Naive B cell (primary cell): ENCODE results near the gene CHDH. TPM values are rescaled to one million over a fixed set of nuclear protein-coding genes. Genes with fewer than 3 reads are reported as not detected.

Experiments
- ATAC-seq, 2 donors: fragments of 150-1000 bp; cut with Tn5 transposase; 2 replicates each; pipeline ENCODE4 v1.10.0; 2021; ENCODE audit warnings: low read depth in 2 of 2, mild to moderate bottlenecking in 2 of 2, moderate library complexity in 2 of 2
- DNase-seq: peaks from one replicate; pipeline ENCODE4 v3.0.0; 2022
- H3K27ac Mint-ChIP-seq, 6 donors: one replicate each; pipeline ENCODE4 v1.8.0; 2020 to 2022; ENCODE audit warnings: mild to moderate bottlenecking in 6 of 6, mixed read lengths in 6 of 6, moderate library complexity in 5 of 6, inconsistent platforms in 2 of 6
- H3K27me3 Mint-ChIP-seq, 3 donors: one replicate each; pipeline ENCODE4 v1.8.0; 2021 to 2022; ENCODE audit warnings: mixed read lengths in 3 of 3, mild to moderate bottlenecking in 1 of 3
- H3K36me3 Mint-ChIP-seq, 2 donors: one replicate each; pipeline ENCODE4 v1.8.0; 2020 to 2022; ENCODE audit warnings: mixed read lengths in 2 of 2, inconsistent platforms in 1 of 2, mild to moderate bottlenecking in 1 of 2
- H3K4me1 Mint-ChIP-seq, 3 donors: one replicate each; pipeline ENCODE4 v1.8.0; 2020 to 2022; ENCODE audit warnings: mixed read lengths in 3 of 3, inconsistent platforms in 1 of 3, mild to moderate bottlenecking in 1 of 3, moderate library complexity in 1 of 3
- H3K4me3 Mint-ChIP-seq, 8 donors: one replicate each; pipeline ENCODE4 v1.8.0; 2020 to 2022; ENCODE audit warnings: mild to moderate bottlenecking in 8 of 8, mixed read lengths in 8 of 8, moderate library complexity in 8 of 8, inconsistent platforms in 2 of 8
- H3K9me3 Mint-ChIP-seq, 7 donors: one replicate each; pipeline ENCODE4 v1.8.0; 2020 to 2022; ENCODE audit warnings: mixed read lengths in 7 of 7, mild to moderate bottlenecking in 5 of 7, inconsistent platforms in 2 of 7, moderate library complexity in 1 of 7
- polyA plus RNA-seq, 6 donors: library from polyadenylated mRNA; unstranded; fragments of 300-500 nt; fragmentation: Illumina TruSeq; gene quantifications; one replicate each; pipeline ENCODE4 v1.2.3, GENCODE V29; 2021; ENCODE audit warnings: low read depth in 6 of 6

The CHDH gene
- polyA plus RNA-seq, 6 donors from 2014 or later = 0.03 to 0.07 TPM; not detected in 4

- H3K27me3 Mint-ChIP-seq = peaks cover 6 to 13% (median 10%) of the 10 kb centered on the region in 3 donors
- no peak overlapping the region for H3K4me3 Mint-ChIP-seq
- ATAC-seq = no peak
- H3K36me3 Mint-ChIP-seq = no peaks in the 10 kb centered on the region
- H3K4me1 Mint-ChIP-seq = peaks cover 0 to 10% (median 5%) of the 10 kb centered on the region in 3 donors
- H3K9me3 Mint-ChIP-seq = no peaks in the 10 kb centered on the region
- DNase-seq = no peak
- H3K27ac Mint-ChIP-seq = no peak overlapping the region
Measured at GRCh38 chr3:53776494-53777101, 69.6 kb downstream of the CHDH start.

GRCh38 chr3:53775834-53776251 is 70.4 kb downstream of the CHDH start:
- Mint-ChIP-seq H3K4me3 (no peak overlapping the region), H3K27ac (no peak overlapping the region), H3K9me3 (no peaks in the 10 kb centered on the region), H3K27me3 (peaks cover 7 to 18% (median 10%) of the 10 kb centered on the region in 3 donors), H3K36me3 (no peaks in the 10 kb centered on the region), H3K4me1 (peaks cover 0 to 10% (median 5%) of the 10 kb centered on the region in 3 donors)
- no peak for ATAC-seq
- no peak for DNase-seq

- Mint-ChIP-seq H3K9me3 (no peaks in the 10 kb centered on the region), H3K36me3 (no peaks in the 10 kb centered on the region), H3K27me3 (peaks cover 9 to 25% (median 16%) of the 10 kb centered on the region in 3 donors), H3K27ac (no peak overlapping the region), H3K4me1 (peaks cover 0 to 10% (median 5%) of the 10 kb centered on the region in 3 donors), H3K4me3 (no peak overlapping the region)
- DNase-seq (no peak), ATAC-seq (no peak)
Measured at GRCh38 chr3:53775018-53775417, 71.2 kb downstream of the CHDH start.

GRCh38 chr3:53774414-53774813 is 71.8 kb downstream of the CHDH start:
- DNase-seq (no peak), ATAC-seq (no peak)
- Mint-ChIP-seq H3K36me3 (no peaks in the 10 kb centered on the region), H3K27me3 (peaks cover 11 to 25% (median 19%) of the 10 kb centered on the region in 3 donors), H3K4me1 (peaks cover 0 to 10% (median 5%) of the 10 kb centered on the region in 3 donors), H3K9me3 (no peaks in the 10 kb centered on the region), H3K4me3 (peak overlapping the region in 1 of 8 donors; percentile 16), H3K27ac (no peak overlapping the region)

- Mint-ChIP-seq H3K4me3 (no peak overlapping the region), H3K27ac (peak overlapping the region in 2 of 6 donors; percentile 0 to 5), H3K9me3 (no peaks in the 10 kb centered on the region), H3K27me3 (peaks cover 11 to 26% (median 25%) of the 10 kb centered on the region in 3 donors), H3K36me3 (no peaks in the 10 kb centered on the region), H3K4me1 (peaks cover 0 to 10% (median 5%) of the 10 kb centered on the region in 3 donors)
- no peak for DNase-seq
- ATAC-seq = peak in 1 of 2 donors; percentile 43
Measured at GRCh38 chr3:53773611-53774368, 72.4 kb downstream of the CHDH start.

GRCh38 chr3:53773021-53773436 is 73.2 kb downstream of the CHDH start:
- DNase-seq (no peak), ATAC-seq (no peak)
- Mint-ChIP-seq H3K27ac (no peak overlapping the region), H3K27me3 (peaks cover 14 to 26% (median 25%) of the 10 kb centered on the region in 3 donors), H3K4me3 (no peak overlapping the region), H3K4me1 (peaks cover 0 to 10% (median 5%) of the 10 kb centered on the region in 3 donors), H3K9me3 (no peaks in the 10 kb centered on the region), H3K36me3 (no peaks in the 10 kb centered on the region)

- Mint-ChIP-seq H3K9me3 (no peaks in the 10 kb centered on the region), H3K4me3 (no peak overlapping the region), H3K27me3 (peaks cover 16 to 26% (median 25%) of the 10 kb centered on the region in 3 donors), H3K36me3 (no peaks in the 10 kb centered on the region), H3K27ac (no peak overlapping the region), H3K4me1 (peaks cover 0 to 10% (median 5%) of the 10 kb centered on the region in 3 donors)
- ATAC-seq (no peak), DNase-seq (no peak)
Measured at GRCh38 chr3:53772562-53772961, 73.7 kb downstream of the CHDH start.

GRCh38 chr3:53768478-53769459 is 77.5 kb downstream of the CHDH start:
- DNase-seq (no peak), ATAC-seq (no peak)
- H3K27me3 Mint-ChIP-seq = peaks cover 12 to 32% (median 23%) of the 10 kb centered on the region in 3 donors
- no peak overlapping the region for H3K4me3 Mint-ChIP-seq
- H3K36me3 Mint-ChIP-seq = no peaks in the 10 kb centered on the region
- H3K27ac Mint-ChIP-seq = no peak overlapping the region
- H3K4me1 Mint-ChIP-seq = peaks cover 0 to under 1% (median under 1%) of the 10 kb centered on the region in 3 donors
- no peaks in the 10 kb centered on the region for H3K9me3 Mint-ChIP-seq

- no peaks in the 10 kb centered on the region for H3K4me1 Mint-ChIP-seq
Measured at GRCh38 chr3:53766706-53767105, 79.5 kb downstream of the CHDH start.

GRCh38 chr3:53765753-53766152 is 80.5 kb downstream of the CHDH start:
- Mint-ChIP-seq H3K36me3 (no peaks in the 10 kb centered on the region), H3K4me3 (no peak overlapping the region), H3K9me3 (no peaks in the 10 kb centered on the region), H3K27me3 (peaks cover 8 to 23% (median 14%) of the 10 kb centered on the region in 3 donors), H3K27ac (no peak overlapping the region), H3K4me1 (no peaks in the 10 kb centered on the region)
- ATAC-seq (no peak), DNase-seq (no peak)

More at GRCh38 chr3:53766706-53767105, 79.5 kb downstream of the CHDH start:
- Mint-ChIP-seq H3K27ac (no peak overlapping the region), H3K4me3 (no peak overlapping the region), H3K27me3 (peaks cover 10 to 23% (median 21%) of the 10 kb centered on the region in 3 donors), H3K9me3 (no peaks in the 10 kb centered on the region), H3K36me3 (no peaks in the 10 kb centered on the region)
- ATAC-seq (no peak), DNase-seq (no peak)

- DNase-seq (no peak), ATAC-seq (no peak)
- no peaks in the 10 kb centered on the region for H3K36me3 Mint-ChIP-seq
- peak overlapping the region in 1 of 6 donors; percentile 37 for H3K27ac Mint-ChIP-seq
- peaks cover 8 to 11% (median 10%) of the 10 kb centered on the region in 3 donors for H3K27me3 Mint-ChIP-seq
- H3K9me3 Mint-ChIP-seq = no peaks in the 10 kb centered on the region
- H3K4me1 Mint-ChIP-seq = no peaks in the 10 kb centered on the region
- H3K4me3 Mint-ChIP-seq = no peak overlapping the region
Measured at GRCh38 chr3:53764026-53764775, 82.0 kb downstream of the CHDH start.

GRCh38 chr3:53763353-53763752 is 82.9 kb downstream of the CHDH start:
- peaks cover 8 to 10% (median 10%) of the 10 kb centered on the region in 3 donors for H3K27me3 Mint-ChIP-seq
- ATAC-seq = no peak
- H3K9me3 Mint-ChIP-seq = no peaks in the 10 kb centered on the region
- DNase-seq = no peak
- no peak overlapping the region for H3K4me3 Mint-ChIP-seq
- H3K4me1 Mint-ChIP-seq = no peaks in the 10 kb centered on the region
- no peak overlapping the region for H3K27ac Mint-ChIP-seq
- no peaks in the 10 kb centered on the region for H3K36me3 Mint-ChIP-seq
